ENCODE measurements around the gene CNGA3. TPM values are rescaled to one million over a fixed set of nuclear protein-coding genes. Genes with fewer than 3 reads are reported as not detected.
"Not testable (repeated sequence)": the region's sequence is repeated elsewhere in the genome, so short reads cannot be mapped to it uniquely, and the experiment has no call there.

The CNGA3 gene
- polyA plus RNA-seq, 1 donor from 2014 or later = not detected

DNA sequence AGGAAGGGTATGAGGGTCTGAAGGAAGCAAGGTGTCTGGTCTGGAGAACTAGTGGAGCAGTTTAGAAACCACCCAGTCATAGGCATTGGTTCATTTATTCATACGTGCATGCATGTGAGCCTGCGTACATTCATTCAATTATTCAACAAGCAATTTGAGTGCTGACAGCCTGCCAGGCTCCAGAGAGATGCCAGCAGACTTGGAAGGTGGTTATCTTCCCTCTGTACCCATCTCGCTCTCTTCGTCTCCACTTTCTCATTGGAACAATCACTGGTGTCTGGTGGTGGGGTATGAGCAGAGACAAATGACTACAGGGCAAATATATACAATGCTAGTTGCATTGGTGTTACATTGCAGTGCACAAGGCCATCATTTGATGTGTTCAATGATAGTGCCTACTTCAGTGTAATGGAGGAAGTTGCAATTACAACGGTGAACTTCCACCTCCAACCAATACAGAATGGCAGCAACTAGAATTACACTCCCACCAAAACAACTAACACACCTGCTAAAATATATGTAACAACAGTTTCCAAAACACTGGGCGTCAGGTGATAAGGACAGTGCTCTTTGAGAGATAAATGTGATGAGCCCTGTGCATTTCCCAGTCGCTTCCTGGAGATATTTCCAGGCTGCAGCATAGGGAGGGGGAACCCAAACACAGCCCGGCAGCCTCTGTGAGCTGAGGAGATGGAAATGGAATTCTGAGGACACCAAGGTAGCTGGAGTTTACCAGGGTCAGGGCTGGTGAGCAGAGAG is 32.6 kb upstream of the CNGA3 start:
- H3K9me3 Mint-ChIP-seq = peaks cover under 1 to 6% (median 2%) of the 10 kb centered on the region in 3 donors
- H3K36me3 Mint-ChIP-seq = peaks cover 1% of the 10 kb centered on the region
- H3K27me3 Mint-ChIP-seq = peaks cover 15% of the 10 kb centered on the region
- peaks cover 0 to 1% (median 0%) of the 10 kb centered on the region in 3 donors for H3K4me1 Mint-ChIP-seq
- no peak overlapping the region for H3K4me3 Mint-ChIP-seq
- no peak overlapping the region for H3K27ac Mint-ChIP-seq

DNA sequence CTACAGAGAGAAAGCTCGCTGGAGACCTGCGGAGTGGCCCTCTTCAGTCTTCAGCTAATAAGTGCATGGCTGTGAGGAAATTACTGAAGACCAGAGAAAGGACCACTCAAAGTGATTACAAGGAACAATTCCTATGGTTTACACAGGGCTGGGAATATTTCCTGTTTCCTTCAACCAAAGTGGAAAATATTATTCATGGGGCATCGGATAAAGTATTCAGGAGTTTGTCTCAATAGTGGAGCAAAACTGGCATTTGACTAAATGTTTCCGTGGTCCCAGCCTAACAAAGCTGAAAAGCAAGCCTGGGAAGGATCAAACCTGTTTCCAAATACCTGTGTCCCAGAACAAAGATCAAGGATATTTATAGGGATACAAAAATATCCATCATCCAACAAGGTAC is 32.0 kb upstream of the CNGA3 start:
- no peak overlapping the region for H3K4me3 Mint-ChIP-seq
- no peak overlapping the region for H3K27ac Mint-ChIP-seq
- peaks cover 14% of the 10 kb centered on the region for H3K27me3 Mint-ChIP-seq
- H3K4me1 Mint-ChIP-seq = peaks cover 0 to 1% (median 0%) of the 10 kb centered on the region in 3 donors
- H3K9me3 Mint-ChIP-seq = peaks cover 2 to 6% (median 6%) of the 10 kb centered on the region in 3 donors
- H3K36me3 Mint-ChIP-seq = peaks cover 1% of the 10 kb centered on the region

DNA sequence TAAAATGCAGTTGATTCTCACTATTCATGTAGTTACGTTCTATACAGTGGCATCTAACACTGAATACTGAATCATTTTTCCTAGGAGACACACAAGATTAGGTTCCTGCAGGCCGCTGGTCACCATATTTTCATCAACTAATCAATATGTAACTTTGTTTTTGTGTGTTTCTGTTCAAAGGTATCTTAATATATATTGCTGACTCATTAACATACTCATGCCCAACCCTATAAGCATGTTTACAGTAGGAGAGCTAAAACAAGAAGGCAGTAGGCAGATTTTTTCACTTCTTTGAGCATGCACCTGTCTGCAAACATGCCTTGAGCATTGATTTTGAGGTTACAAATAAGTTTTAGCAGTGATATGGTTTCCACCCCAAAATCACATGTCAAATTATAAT is 30.3 kb upstream of the CNGA3 start:
- H3K27me3 Mint-ChIP-seq = peaks cover 11% of the 10 kb centered on the region
- no peak overlapping the region for H3K27ac Mint-ChIP-seq
- H3K9me3 Mint-ChIP-seq = peaks cover 8 to 18% (median 18%) of the 10 kb centered on the region in 3 donors
- no peak overlapping the region for H3K4me3 Mint-ChIP-seq
- H3K4me1 Mint-ChIP-seq = no peaks in the 10 kb centered on the region
- peaks cover 3% of the 10 kb centered on the region for H3K36me3 Mint-ChIP-seq

DNA sequence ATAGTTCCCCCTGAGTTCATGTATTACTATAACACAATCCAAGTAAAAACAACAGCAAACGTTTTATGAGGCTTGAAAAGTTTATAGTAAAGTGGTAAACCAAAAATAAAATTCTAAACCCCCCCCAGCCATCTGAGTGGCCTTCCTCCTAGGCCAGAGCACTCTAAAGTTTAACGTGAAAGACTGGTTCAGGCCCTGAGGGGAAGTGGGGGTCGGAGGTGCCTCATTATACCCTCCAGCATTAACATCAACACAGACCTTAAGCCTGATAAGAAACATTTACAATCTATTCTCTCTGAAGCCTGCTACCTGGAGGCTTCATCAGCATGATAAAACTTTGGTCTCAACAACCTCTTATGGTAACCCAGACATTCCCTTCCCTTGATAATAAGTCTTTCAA is 29.0 kb upstream of the CNGA3 start:
- H3K27me3 Mint-ChIP-seq = peaks cover 11% of the 10 kb centered on the region
- H3K27ac Mint-ChIP-seq = no peak overlapping the region
- peaks cover 10 to 29% (median 26%) of the 10 kb centered on the region in 3 donors for H3K9me3 Mint-ChIP-seq
- no peak overlapping the region for H3K4me3 Mint-ChIP-seq
- no peaks in the 10 kb centered on the region for H3K4me1 Mint-ChIP-seq
- peaks cover 3% of the 10 kb centered on the region for H3K36me3 Mint-ChIP-seq

DNA sequence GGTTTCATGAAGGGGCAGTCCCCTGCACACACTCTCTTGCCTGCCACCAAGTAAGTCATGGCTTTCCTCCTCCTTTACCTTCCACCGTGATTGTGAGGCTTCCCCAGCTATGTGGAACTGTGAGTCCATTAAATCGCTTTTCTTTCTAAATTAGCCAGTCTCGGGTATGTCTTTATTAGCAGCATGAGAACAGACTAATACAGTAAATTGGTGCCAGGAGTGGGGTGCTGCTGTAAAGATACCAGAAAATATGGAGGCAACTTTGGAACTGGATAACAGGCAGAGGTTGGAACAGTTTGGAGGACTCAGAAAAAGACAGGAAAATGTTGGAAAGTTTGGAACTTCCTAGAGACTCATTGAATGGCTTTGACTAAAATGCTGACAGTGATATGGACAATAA is 26.1 kb upstream of the CNGA3 start:
- peak overlapping the region in 1 of 4 donors; percentile 58 for H3K4me3 Mint-ChIP-seq
- peaks cover 18 to 41% (median 36%) of the 10 kb centered on the region in 3 donors for H3K9me3 Mint-ChIP-seq
- H3K27ac Mint-ChIP-seq = not testable (repeated sequence)

DNA sequence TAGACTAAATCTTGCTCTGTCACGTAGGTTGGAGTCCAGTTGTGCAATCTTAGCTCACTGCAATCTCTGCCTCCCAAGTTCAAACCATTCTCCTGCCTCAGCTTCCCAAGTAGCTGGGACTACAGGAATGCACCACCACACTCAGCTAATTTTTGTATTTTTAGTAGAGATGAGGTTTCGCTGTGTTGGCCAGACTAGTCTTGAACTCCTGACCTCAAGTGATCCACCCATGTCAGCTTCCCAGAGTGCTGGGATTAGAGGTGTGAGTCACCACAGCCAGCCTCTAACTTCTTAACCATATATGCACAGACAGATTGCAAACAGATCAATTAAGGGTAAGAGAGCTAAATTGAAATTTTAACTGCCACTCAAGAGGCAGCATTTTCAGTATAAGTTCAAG is 22.1 kb upstream of the CNGA3 start:
- Mint-ChIP-seq H3K36me3 (peaks cover 2% of the 10 kb centered on the region), H3K4me3 (no peak overlapping the region), H3K4me1 (no peaks in the 10 kb centered on the region), H3K27ac (no peak overlapping the region), H3K27me3 (peaks cover 12% of the 10 kb centered on the region), H3K9me3 (peaks cover 16 to 40% (median 35%) of the 10 kb centered on the region in 3 donors)

More for the DNA sequence above, 26.1 kb upstream of the CNGA3 start:
- not testable (repeated sequence) for H3K36me3 Mint-ChIP-seq, H3K4me1 Mint-ChIP-seq
- H3K27me3 Mint-ChIP-seq = peaks cover 14% of the 10 kb centered on the region

DNA sequence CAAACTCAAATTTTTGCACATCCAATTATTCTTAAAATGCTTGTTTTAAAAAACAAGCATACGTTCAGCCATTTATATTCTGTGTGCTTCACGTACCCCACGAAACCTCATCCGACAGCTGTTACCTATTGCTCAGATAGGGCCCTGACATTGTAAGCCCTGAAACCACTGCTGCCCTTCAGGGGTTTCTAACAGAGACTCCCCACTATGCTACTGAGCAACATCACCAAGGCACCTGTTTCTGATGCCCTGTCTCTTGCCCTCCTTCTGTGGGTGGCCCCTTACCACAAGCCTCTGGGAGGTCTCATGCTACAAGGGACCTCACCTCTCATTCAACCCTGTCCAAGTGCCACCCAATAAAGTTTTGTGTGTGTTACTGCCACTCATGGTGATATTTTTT is 18.5 kb upstream of the CNGA3 start:
- no peaks in the 10 kb centered on the region for H3K36me3 Mint-ChIP-seq
- H3K27ac Mint-ChIP-seq = peak overlapping the region in 1 of 3 donors; percentile 9
- H3K9me3 Mint-ChIP-seq = peaks cover 9 to 21% (median 15%) of the 10 kb centered on the region in 3 donors
- no peak overlapping the region for H3K4me3 Mint-ChIP-seq
- peaks cover 15% of the 10 kb centered on the region for H3K27me3 Mint-ChIP-seq
- no peaks in the 10 kb centered on the region for H3K4me1 Mint-ChIP-seq

DNA sequence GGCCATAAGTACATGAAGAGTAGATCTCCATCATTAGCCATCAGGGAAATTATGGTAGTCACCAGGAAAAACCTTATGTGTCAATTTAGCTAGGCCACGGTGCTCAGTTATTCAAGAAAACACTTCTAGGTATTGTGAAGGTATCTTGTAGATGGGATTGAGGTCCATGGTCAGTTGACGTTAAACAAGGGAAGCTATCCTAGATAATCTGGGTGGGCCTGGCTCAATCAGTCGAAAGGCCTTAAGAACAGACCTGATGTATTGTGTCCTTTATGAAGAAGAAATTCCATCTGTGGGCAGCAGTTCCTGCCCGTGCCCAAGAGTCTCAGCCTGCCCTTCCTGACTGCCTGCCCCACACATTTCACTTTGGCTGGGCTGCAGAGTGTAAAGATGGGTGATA is 16.7 kb upstream of the CNGA3 start:
- peaks cover 0 to 11% (median 7%) of the 10 kb centered on the region in 3 donors for H3K9me3 Mint-ChIP-seq
- H3K4me3 Mint-ChIP-seq = no peak overlapping the region
- H3K36me3 Mint-ChIP-seq = no peaks in the 10 kb centered on the region
- H3K27ac Mint-ChIP-seq = no peak overlapping the region
- H3K27me3 Mint-ChIP-seq = peaks cover 13% of the 10 kb centered on the region
- no peaks in the 10 kb centered on the region for H3K4me1 Mint-ChIP-seq

DNA sequence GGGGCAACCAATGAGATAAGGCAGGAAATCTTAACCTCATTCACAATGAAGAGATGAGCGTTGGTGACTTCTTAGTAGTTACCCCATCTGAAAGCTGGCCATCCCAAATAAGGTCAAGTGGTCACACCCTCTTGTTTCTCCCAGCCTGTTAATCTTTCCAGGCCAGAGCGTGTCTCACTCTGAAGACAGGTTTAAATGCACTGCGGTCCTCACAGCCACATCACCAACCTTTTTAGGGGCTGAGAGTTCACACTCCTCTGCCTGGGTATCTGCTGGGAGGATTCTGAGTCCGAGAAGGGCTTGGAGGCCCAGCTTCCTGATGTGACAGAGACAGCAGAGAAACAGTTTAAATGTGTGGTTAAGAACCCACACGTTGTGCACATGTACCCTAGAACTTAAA is 13.3 kb upstream of the CNGA3 start:
- Mint-ChIP-seq H3K9me3 (peaks cover 2 to 6% (median 4%) of the 10 kb centered on the region in 3 donors), H3K27me3 (peaks cover 8% of the 10 kb centered on the region), H3K4me1 (no peaks in the 10 kb centered on the region), H3K36me3 (no peaks in the 10 kb centered on the region), H3K27ac (no peak overlapping the region), H3K4me3 (no peak overlapping the region)

DNA sequence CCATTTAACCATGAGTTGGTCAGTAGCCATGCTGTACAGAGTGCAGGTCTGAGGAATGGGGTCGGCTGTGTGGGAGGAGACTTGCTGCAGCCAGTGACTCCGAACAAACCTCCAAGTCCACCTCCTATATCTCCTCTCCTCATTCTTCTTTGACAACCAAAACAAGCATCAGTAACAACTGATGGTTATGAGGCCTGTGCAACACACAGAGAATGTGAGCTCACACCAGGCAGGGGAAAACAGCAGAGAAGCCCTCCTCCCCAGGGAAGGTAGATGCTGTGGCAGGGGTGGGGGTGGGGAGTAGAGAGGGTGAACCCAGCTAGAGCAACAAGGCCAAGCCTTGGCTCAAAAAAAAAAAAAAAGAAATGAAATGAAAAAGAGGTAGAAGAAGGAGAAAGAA is 12.3 kb upstream of the CNGA3 start:
- peaks cover 2 to 8% (median 4%) of the 10 kb centered on the region in 3 donors for H3K9me3 Mint-ChIP-seq
- H3K4me3 Mint-ChIP-seq = no peak overlapping the region
- H3K27ac Mint-ChIP-seq = no peak overlapping the region
- H3K27me3 Mint-ChIP-seq = peaks cover 8% of the 10 kb centered on the region
- H3K4me1 Mint-ChIP-seq = no peaks in the 10 kb centered on the region
- peaks cover 6% of the 10 kb centered on the region for H3K36me3 Mint-ChIP-seq

DNA sequence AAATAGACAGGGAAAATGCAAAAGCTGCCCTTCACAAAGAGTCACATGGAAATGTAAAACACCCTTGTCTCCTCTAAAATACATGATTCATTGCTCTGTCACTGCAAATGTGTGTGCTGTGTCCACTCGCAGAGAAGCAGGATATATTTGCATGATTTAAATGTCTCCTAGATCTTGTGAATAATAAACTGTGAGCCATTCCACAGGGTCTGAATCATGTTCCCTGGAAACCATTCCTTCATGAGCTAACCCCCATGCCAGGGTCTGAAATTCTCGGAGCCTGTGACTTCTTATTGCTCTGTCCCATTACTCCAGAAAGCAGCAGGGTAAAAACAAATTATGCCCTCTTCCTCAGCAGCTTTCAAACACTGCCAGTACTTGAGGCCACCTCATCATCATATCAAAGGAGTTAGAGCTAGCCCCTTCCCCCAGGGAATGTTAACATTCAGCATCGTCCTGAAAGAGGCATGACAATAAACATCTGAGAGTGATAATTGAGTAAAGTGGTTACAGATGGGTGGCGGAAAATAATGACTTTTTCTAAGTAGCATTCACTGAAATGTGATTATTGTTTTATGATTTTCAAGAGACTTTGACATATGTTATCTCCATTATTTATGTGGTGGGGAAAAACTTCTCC is 11.7 kb upstream of the CNGA3 start:
- H3K9me3 Mint-ChIP-seq = peaks cover 2 to 4% (median 2%) of the 10 kb centered on the region in 3 donors
- no peaks in the 10 kb centered on the region for H3K4me1 Mint-ChIP-seq
- no peak overlapping the region for H3K4me3 Mint-ChIP-seq
- peaks cover 8% of the 10 kb centered on the region for H3K27me3 Mint-ChIP-seq
- peaks cover 6% of the 10 kb centered on the region for H3K36me3 Mint-ChIP-seq
- no peak overlapping the region for H3K27ac Mint-ChIP-seq

DNA sequence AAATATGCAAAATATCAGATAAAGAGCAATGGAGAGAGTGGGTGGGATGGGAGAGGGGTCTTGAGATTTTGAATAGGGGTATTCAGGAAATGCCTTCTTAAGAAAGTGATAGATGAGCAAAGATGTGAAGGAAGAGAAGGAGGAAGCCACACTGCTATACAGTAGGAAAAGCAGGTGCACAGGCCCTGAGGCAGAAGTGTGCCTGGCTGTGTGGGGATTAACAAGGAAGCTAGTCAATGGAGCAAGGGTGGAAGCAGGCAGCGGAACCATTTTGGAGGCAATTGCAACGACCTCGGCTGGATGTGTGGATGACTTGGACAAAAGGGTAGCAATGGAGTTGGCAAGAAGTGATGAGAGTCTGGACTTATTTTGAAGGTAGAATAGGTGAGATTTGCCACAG is 11.0 kb upstream of the CNGA3 start:
- peaks cover 2 to 4% (median 2%) of the 10 kb centered on the region in 3 donors for H3K9me3 Mint-ChIP-seq
- H3K36me3 Mint-ChIP-seq = peaks cover 6% of the 10 kb centered on the region
- H3K27me3 Mint-ChIP-seq = peaks cover 8% of the 10 kb centered on the region
- no peak overlapping the region for H3K4me3 Mint-ChIP-seq
- H3K27ac Mint-ChIP-seq = no peak overlapping the region
- no peaks in the 10 kb centered on the region for H3K4me1 Mint-ChIP-seq

DNA sequence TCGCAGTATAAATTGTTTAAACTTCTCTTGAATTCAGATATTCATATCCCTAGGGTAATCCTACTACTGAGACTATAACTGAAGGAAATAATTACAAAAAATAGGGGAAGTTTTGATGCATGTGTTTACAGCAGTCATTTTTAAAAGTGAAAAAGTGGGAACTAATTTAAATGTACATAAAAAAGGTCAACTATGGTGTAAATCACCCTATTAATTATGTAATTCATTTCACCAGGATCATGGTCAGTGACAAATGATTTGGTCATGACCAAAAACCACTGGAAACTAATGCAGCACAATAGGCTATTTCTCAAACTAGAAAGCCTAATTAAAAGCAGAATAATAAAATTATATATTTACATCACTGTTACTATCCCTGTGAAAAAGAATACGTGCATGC is 5.0 kb upstream of the CNGA3 start:
- H3K36me3 Mint-ChIP-seq = peaks cover 6% of the 10 kb centered on the region

DNA sequence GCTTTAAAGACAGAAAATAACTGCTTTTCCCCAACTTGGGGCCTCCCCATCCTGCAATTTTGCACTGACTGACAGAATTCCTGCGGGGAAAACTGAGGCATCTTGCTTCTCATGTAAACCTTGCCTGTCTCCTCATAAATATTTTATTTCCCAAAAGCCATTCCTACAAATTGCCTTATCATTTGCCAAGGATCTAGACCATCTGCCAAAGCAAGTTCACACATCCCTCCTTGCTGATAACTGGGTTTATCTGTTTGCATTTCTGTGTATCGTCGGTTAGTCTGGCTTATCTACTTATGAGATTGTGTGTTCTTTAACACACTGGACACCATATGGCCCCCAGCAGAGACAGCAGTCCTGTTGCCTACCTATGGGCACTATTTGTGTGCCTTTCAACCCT is 3.0 kb upstream of the CNGA3 start:
- Mint-ChIP-seq H3K4me3 (no peak overlapping the region), H3K27me3 (peaks cover 42% of the 10 kb centered on the region)

More for the DNA sequence above, 5.0 kb upstream of the CNGA3 start:
- Mint-ChIP-seq H3K4me3 (no peak overlapping the region), H3K27me3 (peaks cover 24% of the 10 kb centered on the region), H3K4me1 (peaks cover 0 to 2% (median 1%) of the 10 kb centered on the region in 3 donors), H3K27ac (no peak overlapping the region), H3K9me3 (peaks cover 2 to 8% (median 4%) of the 10 kb centered on the region in 3 donors)

DNA sequence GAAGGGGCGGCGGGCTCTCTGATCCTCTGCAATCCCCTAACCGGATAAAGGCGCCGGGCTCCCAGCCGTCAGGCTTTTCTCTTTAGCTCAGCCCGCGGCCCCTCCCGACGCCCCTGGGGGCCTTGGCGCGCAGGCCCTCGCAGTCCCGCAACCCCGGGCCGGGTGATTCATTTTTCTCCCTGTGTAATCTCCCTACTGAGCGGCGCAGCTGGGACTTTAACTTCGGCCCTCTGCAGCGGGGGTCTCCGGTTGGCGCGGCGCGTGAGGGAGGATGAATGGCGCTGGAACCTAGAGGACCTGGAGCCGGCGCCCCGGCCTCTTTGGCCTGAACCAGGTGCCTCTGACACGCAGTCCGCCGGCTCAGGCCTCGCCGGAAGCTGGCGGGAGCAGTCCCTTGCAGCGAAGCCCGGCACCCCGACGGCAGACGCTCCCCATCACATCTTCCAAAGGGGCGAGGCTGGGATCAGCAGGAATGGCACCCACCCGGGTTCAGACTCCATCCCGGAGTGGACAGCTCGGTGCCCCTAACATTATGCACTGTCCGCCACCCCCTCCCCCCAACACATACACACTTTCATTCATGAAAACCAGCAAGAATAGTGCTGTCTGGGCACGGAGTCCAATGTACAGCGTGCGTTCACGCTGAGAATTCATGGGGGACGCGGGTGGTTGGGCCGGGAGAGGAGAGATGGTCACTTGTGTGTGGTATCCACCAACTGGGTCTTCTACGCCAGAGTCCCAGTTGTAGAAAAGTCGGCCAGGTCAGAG is 1.2 kb downstream of the CNGA3 start:
- Mint-ChIP-seq H3K4me3 (peak overlapping the region; percentile 8 to 87 (median 72)), H3K27ac (no peak overlapping the region), H3K9me3 (peaks cover 2 to 14% (median 11%) of the 10 kb centered on the region in 3 donors), H3K27me3 (peaks cover 70% of the 10 kb centered on the region), H3K36me3 (peaks cover 3% of the 10 kb centered on the region), H3K4me1 (peaks cover 6 to 10% (median 7%) of the 10 kb centered on the region in 3 donors)

More for the DNA sequence above, 3.0 kb upstream of the CNGA3 start:
- H3K4me1 Mint-ChIP-seq = peaks cover 6 to 9% (median 7%) of the 10 kb centered on the region in 3 donors
- H3K9me3 Mint-ChIP-seq = peaks cover 2 to 7% (median 2%) of the 10 kb centered on the region in 3 donors
- no peak overlapping the region for H3K27ac Mint-ChIP-seq
- H3K36me3 Mint-ChIP-seq = peaks cover 4% of the 10 kb centered on the region
